Liver (tissue), 9 donors: ENCODE results near the gene GLT6D1. TPM values are rescaled to one million over a fixed set of nuclear protein-coding genes. Genes with fewer than 3 reads are reported as not detected.

Experiments
- DNase-seq: peaks from one replicate; pipeline ENCODE4 v3.0.0-alpha.2; 2017; ENCODE audit warnings: low spot score
- H3K27ac ChIP-seq, 2 donors: one replicate each; pipeline ENCODE4 v1.7.0; 2013; ENCODE audit warnings: inconsistent platforms in 2 of 2, low read length in 2 of 2, control low read depth in 1 of 2, low read depth in 1 of 2, mild to moderate bottlenecking in 1 of 2
- H3K27me3 ChIP-seq, 4 donors: one replicate each; pipeline versions ENCODE4 v1.6.1 to v1.7.0; 2013; ENCODE audit warnings: low read length in 3 of 4, inconsistent platforms in 1 of 4, mild to moderate bottlenecking in 1 of 4, moderate library complexity in 1 of 4; ENCODE audit not compliant: control insufficient read depth in 4 of 4, insufficient read depth in 4 of 4
- H3K36me3 ChIP-seq, 4 donors: one replicate each; pipeline versions ENCODE4 v1.6.1 to v1.7.0; 2013; ENCODE audit warnings: low read length in 3 of 4, mild to moderate bottlenecking in 3 of 4, low read depth in 1 of 4, moderate library complexity in 1 of 4; ENCODE audit not compliant: control insufficient read depth in 4 of 4, insufficient read depth in 3 of 4
- H3K4me1 ChIP-seq, 4 donors: one replicate each; pipeline versions ENCODE4 v1.6.1 to v1.7.0; 2013; ENCODE audit warnings: low read length in 3 of 4, mild to moderate bottlenecking in 3 of 4, moderate library complexity in 1 of 4; ENCODE audit not compliant: control insufficient read depth in 4 of 4, insufficient read depth in 4 of 4
- H3K4me3 ChIP-seq, 3 donors: one replicate each; pipeline versions ENCODE4 v1.6.1 to v1.7.0; 2013; ENCODE audit warnings: low read length in 3 of 3, control low read depth in 1 of 3, low read depth in 1 of 3, mild to moderate bottlenecking in 1 of 3
- H3K9ac ChIP-seq, 2 donors: one replicate each; pipeline ENCODE4 v1.7.0; 2013; ENCODE audit warnings: low read length in 2 of 2, mild to moderate bottlenecking in 2 of 2, moderate library complexity in 2 of 2, control low read depth in 1 of 2, low read depth in 1 of 2
- H3K9me3 ChIP-seq, 4 donors: one replicate each; pipeline versions ENCODE4 v1.6.1 to v1.7.0; 2013; ENCODE audit warnings: low read length in 3 of 4; ENCODE audit not compliant: control insufficient read depth in 4 of 4
- ATF3 ChIP-seq: IDR thresholded peaks from 2 replicates; pipeline ENCODE4 v1.6.1; 2016; ENCODE audit warnings: antibody characterized with exemption
- CTCF ChIP-seq: fragments of 150-350 bp; IDR thresholded peaks from 2 replicates; pipeline ENCODE4 v1.5.1; 2017; ENCODE audit warnings: improper control_type of control experiment, low read depth, low read length; ENCODE audit not compliant: missing input control
- EGR1 ChIP-seq, 2 donors: IDR thresholded peaks; 2 replicates each; pipeline ENCODE4 v1.6.1; 2016 to 2018; ENCODE audit warnings: antibody characterized with exemption in 2 of 2, low read depth in 2 of 2
- FOXA1 ChIP-seq: IDR thresholded peaks from 2 replicates; pipeline ENCODE4 v1.6.1; 2016; ENCODE audit warnings: antibody characterized with exemption
- FOXA2 ChIP-seq: IDR thresholded peaks from 2 replicates; pipeline ENCODE4 v1.6.1; 2016; ENCODE audit warnings: antibody characterized with exemption
- GABPA ChIP-seq, 2 donors: IDR thresholded peaks in 1 of 2; conservative IDR thresholded peaks in 1 of 2; 2 replicates each; pipeline ENCODE4 v1.6.1; 2016; ENCODE audit warnings: antibody characterized with exemption in 2 of 2, mild to moderate bottlenecking in 1 of 2, moderate library complexity in 1 of 2
- HNF4A ChIP-seq, 2 donors: conservative IDR thresholded peaks; 2 replicates each; pipeline ENCODE4 v1.6.1; 2016; ENCODE audit warnings: antibody characterized with exemption in 2 of 2, mild to moderate bottlenecking in 2 of 2
- HNF4G ChIP-seq: IDR thresholded peaks from 2 replicates; pipeline ENCODE4 v1.6.1; 2016; ENCODE audit warnings: antibody characterized with exemption
- JUND ChIP-seq, 2 donors: IDR thresholded peaks; 2 replicates each; pipeline ENCODE4 v1.6.1; 2016; ENCODE audit warnings: antibody characterized with exemption in 2 of 2
- MAX ChIP-seq: IDR thresholded peaks from 2 replicates; pipeline ENCODE4 v1.6.1; 2016; ENCODE audit warnings: antibody characterized with exemption
- NR2F2 ChIP-seq: IDR thresholded peaks from 2 replicates; pipeline ENCODE4 v1.6.1; 2016; ENCODE audit warnings: antibody characterized with exemption
- RAD21 ChIP-seq, 2 donors: IDR thresholded peaks; 2 replicates each; pipeline ENCODE4 v1.6.1; 2016; ENCODE audit warnings: antibody characterized with exemption in 2 of 2, mild to moderate bottlenecking in 2 of 2
- REST ChIP-seq: IDR thresholded peaks from 2 replicates; pipeline ENCODE4 v1.6.1; 2016; ENCODE audit warnings: antibody characterized with exemption, mild to moderate bottlenecking
- RXRA ChIP-seq, 2 donors: IDR thresholded peaks; 2 replicates each; pipeline ENCODE4 v1.6.1; 2017 to 2018; ENCODE audit warnings: antibody characterized with exemption in 2 of 2, mild to moderate bottlenecking in 1 of 2
- SP1 ChIP-seq: IDR thresholded peaks from 2 replicates; pipeline ENCODE4 v1.6.1; 2018; ENCODE audit warnings: antibody characterized with exemption, mild to moderate bottlenecking
- TAF1 ChIP-seq: conservative IDR thresholded peaks from 2 replicates; pipeline ENCODE4 v1.6.1; 2016; ENCODE audit warnings: antibody characterized with exemption, mild to moderate bottlenecking
- YY1 ChIP-seq: IDR thresholded peaks from 2 replicates; pipeline ENCODE4 v1.6.1; 2016; ENCODE audit warnings: antibody characterized with exemption, mild to moderate bottlenecking
- ZBTB33 ChIP-seq: IDR thresholded peaks from 2 replicates; pipeline ENCODE4 v1.6.1; 2016; ENCODE audit warnings: antibody characterized with exemption
- WGBS: extraction: QIAGEN DNeasy Blood & Tissue Kit; methylation state at CpG from one replicate; pipeline ENCODE4 v1.1.7; 2013; 5-methylcytosine and 5-hydroxymethylcytosine counted together
- polyA plus RNA-seq, 2 donors: library from polyadenylated mRNA; stranded (reverse) in 1 of 2; unstranded in 1 of 2; fragments of 200-250 nt in 1 of 2; fragments of >200 nt in 1 of 2; fragmentation: Nextera tagmentation in 1 of 2; extraction: Ambion mirVana in 1 of 2; gene quantifications; one replicate each; pipeline versions ENCODE4 v1.2.1 to v1.2.3, GENCODE V29; 2013 to 2015
- total RNA-seq, 2 donors: library from RNA; depleted of rRNA; stranded (reverse); fragments of >200 nt; gene quantifications; one replicate each; pipeline ENCODE4 v1.2.3, GENCODE V29; 2014
- donor health status: healthy.
- donor health status: healthy.
- donor health status: healthy.
- donor health status: healthy.
- donor health status: healthy.

The GLT6D1 gene
- total and polyA plus RNA-seq, 4 donors, result not detected

GRCh38 chr9:135671591-135672041, 32.3 kb upstream of the GLT6D1 start (continued):
- TF ChIP-seq RXRA (IDR thresholded peaks at IDR 0.05) (no peak), SP1 (no peak)

- TF ChIP-seq YY1 (no peak), CTCF (no peak), HNF4G (no peak), ZBTB33 (no peak), RAD21 (IDR thresholded peaks at IDR 0.05) (no peak), SP1 (no peak), NR2F2 (no peak), ATF3 (no peak), HNF4A (conservative IDR thresholded peaks at IDR 0.05) (no peak), FOXA2 (no peak), MAX (no peak)
- no peak overlapping the region for H3K9ac ChIP-seq
- DNase-seq, result no peak
- H3K4me3 ChIP-seq, result no peak overlapping the region
- no peak overlapping the region for H3K27ac ChIP-seq
- no peaks in the 10 kb centered on the region for H3K4me1 ChIP-seq
- peaks cover 0 to 2% (median 0%) of the 10 kb centered on the region in 4 donors for H3K27me3 ChIP-seq
- H3K36me3 ChIP-seq, result no peaks in the 10 kb centered on the region
- no peaks in the 10 kb centered on the region for H3K9me3 ChIP-seq
- 85% methylated on average over 41 of the region's 41 CpGs for WGBS
Observed at GRCh38 chr9:135670721-135671590, 31.6 kb upstream of the GLT6D1 start.

- Histone ChIP-seq H3K9ac (no peak overlapping the region), H3K36me3 (no peaks in the 10 kb centered on the region), H3K4me1 (no peaks in the 10 kb centered on the region), H3K4me3 (no peak overlapping the region), H3K27ac (no peak overlapping the region), H3K9me3 (no peaks in the 10 kb centered on the region), H3K27me3 (peaks cover 0 to 2% (median 0%) of the 10 kb centered on the region in 4 donors)
- DNase-seq, result no peak
- 94% methylated on average over 9 of the region's 9 CpGs for WGBS
- TF ChIP-seq ZBTB33 (no peak), JUND (IDR thresholded peaks at IDR 0.05) (no peak), EGR1 (IDR thresholded peaks at IDR 0.05; ENCODE audit: low read depth in 2 of 2) (no peak), YY1 (no peak), TAF1 (no peak), REST (no peak), GABPA (IDR thresholded peaks at IDR 0.05 in 1 of 2, conservative IDR thresholded peaks at IDR 0.05 in 1 of 2) (no peak), HNF4A (conservative IDR thresholded peaks at IDR 0.05) (no peak), FOXA1 (no peak), ATF3 (no peak), RXRA (IDR thresholded peaks at IDR 0.05) (no peak), RAD21 (IDR thresholded peaks at IDR 0.05) (no peak), NR2F2 (no peak)
Observed at GRCh38 chr9:135669616-135670285, 30.4 kb upstream of the GLT6D1 start.
